Germinal center (tissue), 1 donor: ENCODE results near the gene SEMA3F.
A peak's percentile ranks its signal among the peaks of the same experiment; 100 is the strongest.

Source experiments
- DNase-seq: peaks from one replicate; pipeline ENCODE4 v3.0.0; 2012; ENCODE audit warnings: mixed read lengths, low spot score

SEMA3F gene

GRCh38 chr3:50235716-50236483, 80.8 kb downstream of the SEMA3F start, which contains the start of gene GNAI2:
GNAI2 (plus strand) TSS chr3:50236204; CDS start chr3:50236336, 132 bp downstream.
- DNase-seq, result peak; percentile 99

- no peak for DNase-seq
Observed at GRCh38 chr3:50236484-50237132, 81.5 kb downstream of the SEMA3F start.

- DNase-seq, result peak; percentile 59
Observed at GRCh38 chr3:50237133-50237651, 82.1 kb downstream of the SEMA3F start.

- peak; percentile 88 for DNase-seq
Observed at GRCh38 chr3:50237754-50238548, 82.8 kb downstream of the SEMA3F start.

- no peak for DNase-seq
Observed at GRCh38 chr3:50238549-50239026, 83.5 kb downstream of the SEMA3F start.
